Activated T-helper 17 cell treated with anti-CD3 and anti-CD28 coated beads, Interleukin-2, amount 50 U/mL, for 72 hours (primary cell): ENCODE results near the gene FDXR. TPM values are rescaled to one million over a fixed set of nuclear protein-coding genes. Genes with fewer than 3 reads are reported as not detected.

Experiments used
- ATAC-seq: fragments of 150-1000 bp; cut with Tn5 transposase; replicated peaks from 2 replicates; pipeline ENCODE4 v1.10.0; 2021; ENCODE audit warnings: mild to moderate bottlenecking, moderate library complexity
- H3K27ac Mint-ChIP-seq: one replicate; pipeline ENCODE4 v1.8.0; 2022; ENCODE audit warnings: mixed read lengths
- H3K27me3 Mint-ChIP-seq: one replicate; pipeline ENCODE4 v1.8.0; 2022; ENCODE audit warnings: mixed read lengths
- H3K36me3 Mint-ChIP-seq: one replicate; pipeline ENCODE4 v1.8.0; 2022; ENCODE audit warnings: low read depth, mild to moderate bottlenecking, mixed read lengths
- H3K4me1 Mint-ChIP-seq: one replicate; pipeline ENCODE4 v1.8.0; 2022; ENCODE audit warnings: mixed read lengths
- H3K4me3 Mint-ChIP-seq: one replicate; pipeline ENCODE4 v1.8.0; 2022; ENCODE audit warnings: mild to moderate bottlenecking, mixed read lengths
- H3K9me3 Mint-ChIP-seq: one replicate; pipeline ENCODE4 v1.8.0; 2022; ENCODE audit warnings: mixed read lengths
- total RNA-seq, 2 donors: library from RNA; stranded (reverse); gene quantifications; one replicate each; pipeline ENCODE4 v1.2.3, GENCODE V29; 2022

Gene FDXR
- total RNA-seq, 2 donors from 2014 or later, result 56.7 to 58.4 TPM

DNA sequence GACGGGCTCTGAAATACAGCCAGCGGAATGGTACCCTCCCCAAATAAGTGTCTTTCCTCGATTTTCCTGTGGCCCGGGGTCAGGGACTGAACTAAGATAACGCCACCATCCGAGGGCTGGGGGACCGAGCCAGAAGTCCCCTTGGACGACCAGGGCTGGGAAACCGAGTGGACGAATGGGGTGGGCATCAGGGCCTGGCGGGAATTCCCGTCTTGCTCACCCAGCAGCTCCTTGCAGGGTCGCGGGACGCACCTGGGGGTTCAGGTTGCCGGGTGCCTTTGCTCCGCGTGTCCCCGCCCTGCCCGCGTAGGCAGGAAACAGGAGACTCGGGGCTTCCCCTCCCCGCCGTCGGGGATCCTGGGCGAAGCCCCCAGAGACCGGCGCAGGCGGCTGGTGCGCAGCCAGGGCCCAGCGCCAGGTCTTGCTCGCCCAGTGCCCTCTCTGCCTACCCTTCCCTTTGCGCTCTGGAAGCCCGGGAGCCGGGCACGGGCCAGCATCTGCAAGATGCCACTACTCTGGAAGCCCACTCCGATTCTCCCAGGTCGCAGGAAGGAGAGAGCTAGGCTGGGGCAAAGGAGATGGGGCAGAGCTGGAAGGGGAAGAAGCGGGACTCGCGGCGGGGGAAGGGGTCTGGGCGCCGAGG is 12.4 kb downstream of the FDXR start:
- peak overlapping the region; percentile 41 for H3K4me3 Mint-ChIP-seq
- no peak overlapping the region for H3K27ac Mint-ChIP-seq

DNA sequence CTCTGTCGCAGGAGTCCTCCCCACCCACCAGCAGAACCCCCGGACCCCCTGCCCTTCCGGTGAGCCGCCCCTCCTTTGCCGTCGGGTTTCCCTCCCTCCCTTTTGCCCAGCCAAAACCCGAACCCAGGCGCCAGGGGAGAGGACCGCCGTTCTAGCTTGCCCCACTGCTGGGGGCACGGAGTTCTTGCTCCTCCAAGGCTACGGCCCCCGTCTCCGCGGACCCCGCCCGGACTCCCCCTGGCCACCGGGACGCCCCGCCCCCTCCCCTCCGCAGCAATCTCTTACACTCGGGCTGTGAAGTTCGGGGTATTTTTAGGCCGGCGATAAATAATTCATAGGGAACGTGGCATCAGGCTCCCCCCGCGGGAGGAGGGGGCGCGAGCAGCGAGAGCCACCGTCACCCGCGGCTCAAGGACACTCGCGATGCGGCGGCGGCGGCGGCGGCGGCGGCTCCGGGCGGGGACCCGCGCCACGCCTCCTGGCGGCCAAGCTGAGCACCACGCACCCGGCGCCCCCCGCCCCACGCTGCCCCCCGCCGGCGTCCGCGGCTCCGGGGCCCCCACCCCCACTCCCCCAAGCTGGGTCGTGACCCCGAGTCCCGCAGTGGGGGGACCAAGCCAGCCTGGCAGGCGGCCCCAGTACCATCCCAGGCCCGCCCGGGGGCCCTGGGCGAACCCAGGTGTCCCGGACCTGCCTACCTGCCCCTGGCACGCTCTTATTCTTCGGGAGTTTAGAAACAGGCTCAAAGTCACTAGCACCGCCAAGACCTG is 13.2 kb downstream of the FDXR start, which contains the start of gene GRIN2C:
GRIN2C (minus strand) TSS at position 427 of the 770 bp plus-strand sequence. CDS start 4,793 bp downstream, outside the sequence.
- peaks cover 43% of the 10 kb centered on the region for H3K27me3 Mint-ChIP-seq
- H3K36me3 Mint-ChIP-seq, result peaks cover 14% of the 10 kb centered on the region
- H3K9me3 Mint-ChIP-seq, result no peaks in the 10 kb centered on the region
- ATAC-seq, result peak; percentile 20
- H3K27ac Mint-ChIP-seq, result no peak within 1 kb of the TSS
- no peaks in the 10 kb centered on the region for H3K4me1 Mint-ChIP-seq
- peak within 1 kb of the TSS; percentile 41 for H3K4me3 Mint-ChIP-seq

More for the DNA sequence above, 12.4 kb downstream of the FDXR start:
- Mint-ChIP-seq H3K27me3 (peaks cover 37% of the 10 kb centered on the region), H3K36me3 (peaks cover 21% of the 10 kb centered on the region), H3K9me3 (no peaks in the 10 kb centered on the region), H3K4me1 (peaks cover 5% of the 10 kb centered on the region)
- no peak for ATAC-seq

DNA sequence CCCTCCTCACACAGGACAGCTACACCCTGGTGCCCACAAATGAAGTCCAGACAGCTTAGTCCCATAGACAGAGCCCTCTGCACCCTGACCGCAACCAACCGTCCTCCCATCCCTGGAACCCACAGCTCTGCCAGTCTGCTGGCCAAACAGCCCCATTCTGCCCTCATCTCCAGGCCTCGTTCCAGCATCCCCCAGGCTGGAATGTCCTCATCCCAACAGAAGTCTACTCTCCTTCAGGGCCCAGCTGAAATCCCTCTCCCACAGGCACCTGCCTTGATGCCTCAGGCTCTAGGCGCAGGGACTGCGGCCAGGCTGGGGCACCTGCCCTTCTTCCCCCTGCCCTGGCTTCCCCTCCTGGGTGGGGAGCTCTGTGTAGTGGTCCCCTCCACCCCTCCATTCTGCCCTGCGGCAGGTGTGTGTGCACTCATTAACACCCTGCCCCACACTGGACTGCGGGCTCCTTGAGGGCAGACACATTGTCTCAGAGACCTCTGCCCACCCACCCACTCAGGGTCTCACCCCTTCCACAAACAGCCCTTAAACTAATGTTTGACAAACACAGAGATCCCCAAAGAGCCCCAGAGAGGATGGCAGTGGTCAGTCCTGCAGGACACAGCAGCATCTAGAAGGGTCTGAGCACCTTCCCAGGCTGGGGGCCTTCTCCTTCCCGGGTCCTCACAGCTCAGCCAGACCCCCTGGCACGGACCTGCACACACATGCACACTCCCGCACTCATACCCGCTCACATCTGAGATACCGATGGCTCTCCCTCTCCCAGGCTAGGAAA is 13.9 kb downstream of the FDXR start:
- H3K9me3 Mint-ChIP-seq, result no peaks in the 10 kb centered on the region
- H3K27ac Mint-ChIP-seq, result no peak overlapping the region
- H3K4me3 Mint-ChIP-seq, result peak overlapping the region; percentile 33
- peaks cover 46% of the 10 kb centered on the region for H3K27me3 Mint-ChIP-seq
- no peaks in the 10 kb centered on the region for H3K4me1 Mint-ChIP-seq
- no peak for ATAC-seq
- peaks cover 13% of the 10 kb centered on the region for H3K36me3 Mint-ChIP-seq

DNA sequence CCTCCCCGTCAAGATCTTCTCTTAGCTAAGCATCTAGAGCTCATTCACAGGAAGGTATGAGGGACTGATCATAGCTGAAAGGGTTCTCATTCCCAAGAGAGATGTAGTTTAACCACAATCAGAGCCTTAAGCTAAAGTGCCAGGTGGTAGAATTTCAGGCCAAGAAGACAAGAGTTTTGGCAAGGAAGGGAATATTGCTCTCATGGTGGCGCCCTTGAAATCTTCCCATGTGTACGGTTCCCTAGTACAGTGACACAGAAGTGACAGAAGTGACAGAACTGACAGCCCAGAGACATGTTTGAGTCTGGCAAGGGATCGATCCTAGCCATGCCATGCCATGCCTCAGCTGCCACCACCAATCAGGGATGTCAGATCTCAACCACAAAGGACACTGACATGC is 15.6 kb downstream of the FDXR start:
- Mint-ChIP-seq H3K9me3 (no peaks in the 10 kb centered on the region), H3K36me3 (peaks cover 7% of the 10 kb centered on the region), H3K4me3 (no peak overlapping the region), H3K27me3 (peaks cover 54% of the 10 kb centered on the region), H3K27ac (no peak overlapping the region), H3K4me1 (no peaks in the 10 kb centered on the region)
- ATAC-seq, result no peak

DNA sequence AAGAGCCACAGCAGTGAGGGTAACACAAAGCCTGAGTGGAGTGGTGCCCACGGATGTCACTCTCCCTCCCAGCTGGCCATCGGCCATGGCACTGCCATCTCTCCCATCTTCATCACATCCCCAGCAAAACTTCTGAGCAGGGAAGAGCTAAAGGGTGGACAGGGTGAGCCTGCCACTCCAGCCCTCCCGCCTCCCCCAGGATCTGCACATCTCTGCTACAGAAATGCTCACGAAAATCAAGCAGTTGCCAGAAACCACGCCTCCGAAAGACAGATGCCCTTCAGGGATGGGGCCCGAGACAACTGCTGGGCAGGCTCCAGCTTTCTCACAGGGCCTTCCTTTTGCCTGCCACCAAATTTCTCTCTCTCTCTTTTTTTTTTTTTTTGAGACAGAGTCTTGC is 16.7 kb downstream of the FDXR start:
- Mint-ChIP-seq H3K4me1 (no peaks in the 10 kb centered on the region), H3K9me3 (no peaks in the 10 kb centered on the region), H3K27me3 (peaks cover 56% of the 10 kb centered on the region), H3K36me3 (peaks cover 7% of the 10 kb centered on the region), H3K4me3 (no peak overlapping the region), H3K27ac (no peak overlapping the region)
- ATAC-seq, result no peak

DNA sequence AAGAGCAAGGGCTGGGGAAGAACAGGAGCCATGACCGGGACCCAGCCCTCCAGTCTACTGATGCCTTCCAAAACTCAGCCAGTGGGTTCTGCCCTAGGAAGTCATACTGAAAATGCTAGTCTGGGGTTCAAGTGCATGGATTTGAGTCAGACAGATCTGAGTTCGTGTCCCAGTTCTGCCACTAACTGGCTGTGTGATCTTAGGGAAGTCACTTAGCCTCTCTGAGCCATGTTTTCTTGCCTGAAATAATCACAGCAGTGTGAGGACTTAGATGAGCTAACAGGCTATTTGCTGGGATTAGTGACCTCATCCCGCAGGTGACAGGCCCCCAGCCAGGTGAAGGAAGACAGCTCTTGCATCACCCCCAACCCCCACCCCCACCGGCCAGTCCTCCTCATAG is 17.5 kb downstream of the FDXR start:
- H3K27ac Mint-ChIP-seq, result no peak overlapping the region
- H3K27me3 Mint-ChIP-seq, result peaks cover 59% of the 10 kb centered on the region

DNA sequence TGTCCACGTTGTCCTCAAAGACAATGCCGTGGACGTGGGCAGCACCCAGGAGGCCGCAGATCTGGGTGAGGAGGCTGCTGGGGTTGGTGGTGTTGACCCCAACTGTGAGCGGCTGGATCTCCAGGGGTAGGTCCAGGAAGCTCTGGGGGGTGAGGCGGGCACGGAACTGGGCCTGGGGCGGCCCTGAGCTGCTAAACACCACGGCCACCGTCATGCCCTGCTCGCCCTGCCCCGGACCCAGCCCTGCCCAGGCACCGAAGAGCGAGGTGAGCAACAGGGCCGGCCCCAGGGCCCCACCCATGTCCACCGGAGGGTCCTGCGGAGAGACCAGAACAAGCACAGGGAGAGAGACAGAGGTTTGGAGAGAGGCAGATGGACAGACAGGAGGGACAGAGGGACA is 18.0 kb downstream of the FDXR start:
- peaks cover 57% of the 10 kb centered on the region for H3K27me3 Mint-ChIP-seq
- no peak overlapping the region for H3K27ac Mint-ChIP-seq
- H3K36me3 Mint-ChIP-seq, result peaks cover 7% of the 10 kb centered on the region
- H3K4me3 Mint-ChIP-seq, result no peak overlapping the region
- ATAC-seq, result no peak
- no peaks in the 10 kb centered on the region for H3K4me1 Mint-ChIP-seq
- H3K9me3 Mint-ChIP-seq, result no peaks in the 10 kb centered on the region

More for the DNA sequence above, 17.5 kb downstream of the FDXR start:
- no peak for ATAC-seq
- H3K4me3 Mint-ChIP-seq, result no peak overlapping the region
- no peaks in the 10 kb centered on the region for H3K9me3 Mint-ChIP-seq
- H3K4me1 Mint-ChIP-seq, result no peaks in the 10 kb centered on the region
- peaks cover 7% of the 10 kb centered on the region for H3K36me3 Mint-ChIP-seq

DNA sequence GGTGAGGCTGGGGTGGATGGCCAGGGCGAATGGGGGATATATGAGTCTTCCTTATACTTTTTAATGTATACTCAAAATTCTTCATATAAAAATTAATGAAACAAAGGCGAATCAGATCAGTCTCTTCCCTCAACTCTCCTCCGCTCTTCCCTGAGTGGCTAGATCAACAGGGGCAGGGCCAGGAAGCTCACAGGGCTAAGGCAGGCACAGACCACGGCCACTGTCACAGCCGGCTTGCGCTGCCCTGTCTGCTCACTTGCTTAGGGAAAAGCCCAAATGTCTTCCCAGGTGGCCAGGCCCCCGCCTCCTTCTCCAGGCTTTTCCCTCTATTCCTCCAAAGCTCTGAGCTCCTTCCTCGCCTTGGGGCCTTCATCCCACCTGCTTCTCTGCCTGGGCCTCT is 19.1 kb downstream of the FDXR start:
- no peak overlapping the region for H3K4me3 Mint-ChIP-seq
- peaks cover 50% of the 10 kb centered on the region for H3K27me3 Mint-ChIP-seq
- H3K9me3 Mint-ChIP-seq, result no peaks in the 10 kb centered on the region
- no peak overlapping the region for H3K27ac Mint-ChIP-seq
- ATAC-seq, result no peak
- H3K36me3 Mint-ChIP-seq, result no peaks in the 10 kb centered on the region
- no peaks in the 10 kb centered on the region for H3K4me1 Mint-ChIP-seq

DNA sequence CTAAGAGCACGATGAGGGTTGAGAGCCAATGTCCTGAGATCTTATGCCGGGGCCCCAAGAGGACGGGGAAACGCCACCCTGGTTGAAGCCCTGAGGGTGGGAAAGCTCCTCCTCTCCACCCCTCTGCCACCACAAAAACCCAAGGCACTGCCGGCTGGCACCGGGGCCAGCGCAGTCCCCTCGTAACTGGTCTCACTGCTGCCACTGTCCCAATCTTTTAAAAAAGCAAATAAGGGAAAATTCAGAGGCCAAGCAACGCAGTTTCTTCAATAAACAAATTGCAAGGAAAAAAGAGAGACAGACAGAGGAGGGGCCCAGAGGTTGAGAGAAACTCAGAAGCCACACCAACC is 19.8 kb downstream of the FDXR start:
- Mint-ChIP-seq H3K9me3 (no peaks in the 10 kb centered on the region), H3K27ac (no peak overlapping the region), H3K4me1 (no peaks in the 10 kb centered on the region), H3K27me3 (peaks cover 46% of the 10 kb centered on the region), H3K36me3 (no peaks in the 10 kb centered on the region), H3K4me3 (peak overlapping the region; percentile 53)
- ATAC-seq, result no peak

DNA sequence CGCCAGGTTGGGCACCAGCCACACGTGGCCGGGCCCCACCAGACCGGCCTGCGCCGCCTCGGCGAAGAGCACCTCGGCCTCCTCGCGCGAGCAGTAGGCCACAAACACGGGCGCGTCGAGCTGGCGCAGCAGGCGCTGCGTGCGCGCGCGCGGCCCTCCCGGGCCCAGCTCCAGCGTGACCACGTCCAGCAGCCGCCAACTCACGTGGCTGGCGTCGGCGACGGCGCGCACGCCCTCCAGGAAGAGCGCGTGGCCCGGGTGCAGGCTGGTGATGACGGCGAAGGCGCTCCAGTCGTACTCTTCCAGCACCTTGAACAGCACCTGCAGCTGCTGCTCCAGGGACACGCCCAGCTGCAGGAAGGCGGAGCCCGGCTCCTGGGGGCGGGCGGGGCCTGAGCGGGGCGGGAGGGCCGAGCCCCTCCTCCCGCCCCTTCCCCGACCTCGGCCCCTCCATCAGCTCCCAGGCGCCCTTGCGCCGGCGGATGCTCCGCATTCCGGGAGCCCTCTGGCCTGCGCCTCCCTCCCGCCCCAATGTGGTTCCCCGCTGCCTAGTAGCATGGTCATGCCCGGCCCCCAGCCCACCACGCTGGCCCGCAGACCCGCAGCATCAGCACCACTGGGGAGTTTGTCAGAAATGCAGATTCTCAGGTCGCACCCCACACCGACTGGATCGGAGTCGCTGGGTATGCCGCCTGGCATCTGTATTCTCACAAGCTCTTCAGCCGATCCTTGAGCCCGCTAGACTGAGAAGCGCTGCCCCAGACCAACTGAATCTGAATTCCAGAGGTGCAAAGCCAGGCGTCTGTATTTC is 20.4 kb downstream of the FDXR start:
- no peak overlapping the region for H3K27ac Mint-ChIP-seq
- H3K4me1 Mint-ChIP-seq, result no peaks in the 10 kb centered on the region
- peaks cover 40% of the 10 kb centered on the region for H3K27me3 Mint-ChIP-seq
- peak overlapping the region; percentile 53 for H3K4me3 Mint-ChIP-seq
- H3K36me3 Mint-ChIP-seq, result no peaks in the 10 kb centered on the region
- no peaks in the 10 kb centered on the region for H3K9me3 Mint-ChIP-seq
- peak; percentile 79 for ATAC-seq

DNA sequence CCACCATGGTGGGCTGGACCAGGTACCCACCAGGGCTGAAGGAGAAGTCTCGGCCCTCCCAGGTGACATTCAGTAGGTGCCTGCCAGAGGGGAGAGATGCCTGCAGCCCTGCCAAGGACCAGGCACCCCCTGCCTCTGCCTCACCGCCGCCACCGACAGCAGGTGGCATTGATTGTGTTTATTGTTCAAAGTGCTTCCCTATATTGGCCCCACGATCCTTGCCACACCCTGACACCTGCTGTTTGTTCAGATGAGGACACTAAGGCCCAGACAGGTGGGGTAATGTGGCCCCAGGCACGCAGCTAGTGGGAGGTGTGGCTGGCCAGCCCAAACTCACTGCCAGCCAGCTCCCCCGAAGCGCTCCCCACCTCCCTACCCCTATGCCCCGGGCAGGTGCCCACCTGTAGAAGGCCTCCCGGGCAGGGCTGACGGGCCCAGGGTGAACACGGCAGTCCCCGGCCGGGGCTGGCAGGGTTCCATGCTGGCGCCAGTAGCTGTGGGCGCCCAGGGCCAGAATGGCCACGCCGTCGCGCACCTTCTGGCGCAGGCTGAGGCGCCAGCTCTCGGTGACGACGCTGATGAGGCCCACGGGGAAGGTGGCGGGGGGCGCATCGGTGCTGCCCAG is 21.1 kb downstream of the FDXR start:
- ATAC-seq, result no peak
- Mint-ChIP-seq H3K4me1 (no peaks in the 10 kb centered on the region), H3K36me3 (no peaks in the 10 kb centered on the region), H3K27me3 (peaks cover 33% of the 10 kb centered on the region), H3K4me3 (no peak overlapping the region), H3K9me3 (no peaks in the 10 kb centered on the region), H3K27ac (no peak overlapping the region)

DNA sequence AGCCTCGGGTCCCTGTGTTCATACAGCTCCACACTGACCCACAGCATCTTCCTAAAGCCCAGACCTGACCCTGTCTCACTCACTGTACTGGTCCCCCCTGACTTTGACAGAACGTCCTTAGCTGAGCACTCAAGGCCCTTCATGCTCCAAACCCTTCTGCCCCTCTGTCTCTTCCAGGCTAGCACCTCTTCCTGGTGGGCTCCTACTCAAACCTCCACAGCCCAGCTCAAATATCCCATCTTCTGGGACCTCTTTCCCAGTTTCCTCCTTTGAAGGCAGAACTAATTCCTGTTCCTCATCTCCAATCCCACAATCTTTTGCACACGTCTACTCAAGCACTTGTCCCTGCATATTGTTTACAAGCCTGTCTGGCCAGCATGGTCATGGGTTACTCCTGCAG is 21.9 kb downstream of the FDXR start:
- no peak overlapping the region for H3K27ac Mint-ChIP-seq
- H3K27me3 Mint-ChIP-seq, result peaks cover 27% of the 10 kb centered on the region
- H3K36me3 Mint-ChIP-seq, result no peaks in the 10 kb centered on the region
- no peaks in the 10 kb centered on the region for H3K4me1 Mint-ChIP-seq
- ATAC-seq, result no peak
- H3K9me3 Mint-ChIP-seq, result no peaks in the 10 kb centered on the region
- no peak overlapping the region for H3K4me3 Mint-ChIP-seq

DNA sequence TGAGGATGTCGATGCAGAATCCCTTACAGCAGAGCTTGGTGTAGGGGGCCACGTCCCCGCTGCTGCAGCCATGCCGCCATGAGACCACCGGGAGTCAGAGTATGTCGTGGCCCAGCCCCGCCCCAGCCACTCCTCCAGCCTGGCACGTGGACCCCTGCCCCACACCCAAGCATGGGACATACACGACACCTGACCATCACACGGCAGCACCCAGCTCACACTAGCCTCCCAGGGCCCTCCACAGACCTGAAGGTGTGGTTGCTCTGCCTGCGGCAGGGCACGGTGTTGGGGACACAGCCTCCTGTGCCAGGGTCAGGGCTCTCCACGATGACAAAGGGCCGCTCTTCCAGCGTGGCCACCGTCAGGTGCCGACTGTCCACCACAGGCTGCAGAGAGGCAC is 22.5 kb downstream of the FDXR start:
- Mint-ChIP-seq H3K27me3 (peaks cover 22% of the 10 kb centered on the region), H3K27ac (no peak overlapping the region), H3K36me3 (no peaks in the 10 kb centered on the region), H3K4me1 (no peaks in the 10 kb centered on the region), H3K9me3 (no peaks in the 10 kb centered on the region), H3K4me3 (no peak overlapping the region)
- no peak for ATAC-seq
